PC-3 (cell line): Measurements from ENCODE around the gene TMIE. TPM values are rescaled to one million over a fixed set of nuclear protein-coding genes. Genes with fewer than 3 reads are reported as not detected.

Experiments used
- ATAC-seq: fragments of 200-7000 bp; cut with Tn5 transposase; 2 replicates; pipeline ENCODE4 v1.9.1; 2020; ENCODE audit warnings: mild to moderate bottlenecking, moderate library complexity
- BruUV-seq: library from RNA; stranded (reverse); fragments of 400-500 nt; replicated peaks from 2 replicates; lab custom pipeline; 2021; lab: Mats Ljungman, UMichigan
- CTCF ChIA-PET: fragments of 300-600 bp; sonication (Branson Sonifier 250); formaldehyde crosslinking; loops from one replicate; lab custom pipeline; 2022; ENCODE audit warnings: antibody characterized with exemption; lab: Charles Lee
- POLR2A ChIA-PET: fragments of 300-600 bp; sonication (Branson Sonifier 250); formaldehyde crosslinking; loops from one replicate; lab custom pipeline; 2022; ENCODE audit warnings: antibody characterized with exemption; ENCODE audit not compliant: unreplicated experiment; lab: Charles Lee
- DNase-seq: peaks from one replicate; pipeline ENCODE4 v3.0.0-alpha.2; 2015
- H2AFZ ChIP-seq: fragments of 300-600 bp; sonication (generic); 2 replicates; pipeline ENCODE4 v1.6.0; 2016; ENCODE audit warnings: antibody characterized with exemption, low read length
- H3F3A ChIP-seq: fragments of 300-600 bp; sonication (generic); one replicate; pipeline ENCODE4 v1.6.0; 2017; ENCODE audit warnings: antibody characterized with exemption, low read length, control low read depth, mild to moderate bottlenecking; ENCODE audit not compliant: unreplicated experiment
- H3K27ac ChIP-seq: fragments of 300-600 bp; sonication (generic); 2 replicates; pipeline ENCODE4 v1.5.1; 2016; ENCODE audit warnings: mild to moderate bottlenecking, low read length
- H3K27me3 ChIP-seq: fragments of 300-600 bp; sonication (generic); 2 replicates; pipeline ENCODE4 v1.6.1; 2016; ENCODE audit warnings: low read length, mixed read lengths
- H3K36me3 ChIP-seq: fragments of 300-600 bp; sonication (generic); 2 replicates; pipeline ENCODE4 v1.6.1; 2016; ENCODE audit warnings: low read depth, mixed run types, low read length, mixed read lengths
- H3K4me1 ChIP-seq: fragments of 300-600 bp; sonication (generic); 2 replicates; pipeline ENCODE4 v1.5.1; 2016; ENCODE audit warnings: low read length; ENCODE audit not compliant: insufficient read depth
- H3K4me2 ChIP-seq: fragments of 300-600 bp; sonication (generic); 2 replicates; pipeline ENCODE4 v1.6.0; 2016; ENCODE audit warnings: low read length
- H3K4me3 ChIP-seq: fragments of 300-600 bp; sonication (generic); 2 replicates; pipeline ENCODE4 v1.5.1; 2016; ENCODE audit warnings: mild to moderate bottlenecking, low read length, mixed read lengths
- H3K79me2 ChIP-seq: fragments of 300-600 bp; sonication (generic); 2 replicates; pipeline ENCODE4 v1.6.1; 2017; ENCODE audit warnings: low read length, mixed read lengths
- H3K9ac ChIP-seq: fragments of 300-600 bp; sonication (generic); 2 replicates; pipeline ENCODE4 v1.6.0; 2016; ENCODE audit warnings: mild to moderate bottlenecking, low read length
- H3K9me2 ChIP-seq: fragments of 300-600 bp; sonication (generic); replicated peaks from 2 replicates; pipeline ENCODE4 v1.6.1; 2016; ENCODE audit warnings: mixed run types, low read length, mixed read lengths
- H3K9me3 ChIP-seq: fragments of 300-600 bp; sonication (generic); 2 replicates; pipeline ENCODE4 v1.6.1; 2016; ENCODE audit warnings: low read length, mixed read lengths
- H4K20me1 ChIP-seq: fragments of 300-600 bp; sonication (generic); 2 replicates; pipeline ENCODE4 v1.6.1; 2016; ENCODE audit warnings: low read length, mixed read lengths
- EZH2 ChIP-seq: fragments of 300-600 bp; sonication (generic); IDR thresholded peaks from one replicate; pipeline ENCODE4 v1.6.1; 2017; ENCODE audit warnings: antibody characterized with exemption, mild to moderate bottlenecking, low read length; ENCODE audit not compliant: unreplicated experiment
- EZH2phosphoT487 ChIP-seq: fragments of 300-600 bp; sonication (generic); IDR thresholded peaks from 2 replicates; pipeline ENCODE4 v1.6.1; 2018; ENCODE audit warnings: mild to moderate bottlenecking, antibody characterized with exemption, low read length, borderline replicate concordance
- intact Hi-C: fragments of 100-400 bp; cut with micrococcal nuclease; formaldehyde crosslinking; loops from 2 replicates; pipeline ENCODE4 v1.9.0; 2023
- total RNA-seq: library from RNA; depleted of rRNA; stranded (reverse); fragments of >200 nt; gene quantifications from 2 replicates; pipeline ENCODE4 v1.2.3, GENCODE V29; 2014
- TF ChIP-seq, protein P1 (sequence below): fragments of 300-600 bp; sonication (generic); conservative IDR thresholded peaks from 2 replicates; pipeline ENCODE4 v1.5.1; 2017; ENCODE audit warnings: antibody characterized with exemption, low read depth, mild to moderate bottlenecking, low read length

TMIE gene
- total RNA-seq, 1 experiment from 2014 or later = 0.66 TPM

DNA sequence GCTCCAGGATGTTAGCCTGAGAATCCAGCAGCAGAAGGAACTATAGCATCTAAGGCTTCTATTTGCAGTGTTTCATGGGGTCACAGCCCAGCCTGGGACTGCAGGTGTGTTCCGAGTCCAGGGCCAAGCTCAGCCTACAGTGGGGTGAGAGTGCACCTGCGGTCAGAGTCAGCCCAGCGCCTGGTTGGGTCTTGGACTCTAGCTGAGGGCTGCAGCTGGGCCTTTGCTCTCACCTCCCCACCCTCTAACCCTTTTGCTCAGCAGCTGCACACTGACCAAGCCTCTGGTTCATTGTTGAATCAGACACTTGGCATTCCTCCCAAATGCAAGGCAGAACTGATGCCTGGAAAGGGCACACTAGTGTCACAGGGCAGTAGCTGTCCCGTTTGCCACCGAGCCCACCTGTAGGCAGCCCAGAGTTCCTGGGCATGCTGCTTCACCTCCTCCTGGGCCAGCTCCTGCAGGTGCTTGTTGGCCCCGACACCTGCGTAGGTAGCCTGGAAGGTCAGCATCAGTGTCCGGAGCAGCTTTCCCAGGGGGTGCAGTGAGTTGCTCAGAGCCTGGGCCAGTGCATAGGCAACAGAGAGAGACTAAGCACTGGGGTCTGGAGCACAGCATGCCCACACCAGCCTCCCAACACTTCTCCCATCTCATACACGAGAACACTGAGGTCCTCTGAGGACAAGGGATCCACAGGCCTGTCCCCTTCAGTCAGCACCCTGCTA is 25.2 kb upstream of the TMIE start:
- Histone ChIP-seq H3K4me1 (no peaks in the 10 kb centered on the region), H3K36me3 (peaks cover 6% of the 10 kb centered on the region; the same call in 1 of the 2 replicates), H3F3A (no peaks in the 10 kb centered on the region), H2AFZ (no peak overlapping the region), H4K20me1 (no peaks in the 10 kb centered on the region), H3K4me3 (no peak overlapping the region), H3K79me2 (no peaks in the 10 kb centered on the region), H3K9me3 (no peaks in the 10 kb centered on the region), H3K27ac (no peak overlapping the region), H3K4me2 (no peak overlapping the region), H3K9ac (no peak overlapping the region), H3K27me3 (no peaks in the 10 kb centered on the region), H3K9me2 (no peaks in the 10 kb centered on the region)
- POLR2A ChIA-PET = no interaction called here
- CTCF ChIA-PET = no interaction called here
- ATAC-seq (peak; percentile 45), DNase-seq (no peak)
- no TSS peak for BruUV-seq
- TF ChIP-seq EZH2 = no peak
- TF ChIP-seq EZH2phosphoT487 = no peak
- TF ChIP-seq, protein P1, sequence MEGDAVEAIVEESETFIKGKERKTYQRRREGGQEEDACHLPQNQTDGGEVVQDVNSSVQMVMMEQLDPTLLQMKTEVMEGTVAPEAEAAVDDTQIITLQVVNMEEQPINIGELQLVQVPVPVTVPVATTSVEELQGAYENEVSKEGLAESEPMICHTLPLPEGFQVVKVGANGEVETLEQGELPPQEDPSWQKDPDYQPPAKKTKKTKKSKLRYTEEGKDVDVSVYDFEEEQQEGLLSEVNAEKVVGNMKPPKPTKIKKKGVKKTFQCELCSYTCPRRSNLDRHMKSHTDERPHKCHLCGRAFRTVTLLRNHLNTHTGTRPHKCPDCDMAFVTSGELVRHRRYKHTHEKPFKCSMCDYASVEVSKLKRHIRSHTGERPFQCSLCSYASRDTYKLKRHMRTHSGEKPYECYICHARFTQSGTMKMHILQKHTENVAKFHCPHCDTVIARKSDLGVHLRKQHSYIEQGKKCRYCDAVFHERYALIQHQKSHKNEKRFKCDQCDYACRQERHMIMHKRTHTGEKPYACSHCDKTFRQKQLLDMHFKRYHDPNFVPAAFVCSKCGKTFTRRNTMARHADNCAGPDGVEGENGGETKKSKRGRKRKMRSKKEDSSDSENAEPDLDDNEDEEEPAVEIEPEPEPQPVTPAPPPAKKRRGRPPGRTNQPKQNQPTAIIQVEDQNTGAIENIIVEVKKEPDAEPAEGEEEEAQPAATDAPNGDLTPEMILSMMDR = no peak
- intact Hi-C loops = no loop called here

DNA sequence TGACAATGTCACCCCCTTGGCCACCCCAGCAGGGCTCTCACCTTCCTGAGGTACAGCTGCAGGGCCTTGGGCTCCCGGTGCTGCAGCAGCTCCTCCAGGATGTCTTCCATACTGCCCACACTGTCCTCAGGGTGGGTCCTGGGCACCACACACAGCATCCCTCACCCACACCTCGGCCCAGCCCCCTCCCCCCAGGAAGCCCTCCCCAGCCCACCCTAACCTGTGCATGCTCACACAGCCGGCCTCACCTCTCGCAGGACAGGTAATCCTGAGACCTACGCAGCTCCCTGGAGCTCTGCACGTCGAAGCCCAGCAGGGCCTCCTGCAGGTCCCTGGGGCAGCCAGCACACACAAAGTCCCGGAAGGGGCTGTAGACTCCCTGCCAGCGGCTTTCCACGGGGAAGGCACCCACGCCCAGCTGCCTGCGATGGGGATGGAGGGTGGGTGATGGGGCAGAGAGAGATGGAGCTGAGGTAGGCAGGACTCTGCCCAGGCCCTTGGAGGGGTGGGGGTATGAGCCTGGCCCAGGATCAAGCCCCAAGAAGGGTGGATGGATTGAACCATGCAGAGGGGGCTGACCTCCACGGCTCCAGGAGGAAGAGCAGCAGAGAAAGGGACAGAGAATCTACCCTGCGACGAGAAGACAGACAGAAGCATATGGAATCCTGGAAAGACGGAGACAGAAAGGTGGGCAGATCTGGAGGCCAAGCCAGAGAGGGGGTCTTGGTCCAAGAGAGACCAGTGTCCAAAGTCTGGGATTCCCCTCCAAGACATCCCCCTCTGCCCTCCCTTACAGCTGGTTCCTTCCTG is 24.4 kb upstream of the TMIE start:
- Histone ChIP-seq H3K27ac (no peak overlapping the region), H3K79me2 (no peaks in the 10 kb centered on the region), H3K27me3 (no peaks in the 10 kb centered on the region), H3K4me3 (no peak overlapping the region), H3F3A (no peaks in the 10 kb centered on the region), H3K4me1 (no peaks in the 10 kb centered on the region), H4K20me1 (no peaks in the 10 kb centered on the region), H3K9ac (no peak overlapping the region), H2AFZ (no peak overlapping the region), H3K9me2 (no peaks in the 10 kb centered on the region), H3K4me2 (no peak overlapping the region), H3K36me3 (peaks cover 6% of the 10 kb centered on the region; the same call in 1 of the 2 replicates), H3K9me3 (no peaks in the 10 kb centered on the region)
- BruUV-seq = no TSS peak
- no peak for ATAC-seq
- TF ChIP-seq, protein P1 = no peak
- TF ChIP-seq EZH2phosphoT487 (no peak), EZH2 (no peak)
- intact Hi-C loops = no loop called here
- ChIA-PET CTCF (interaction anchor here (0.6 kb wide), 1 partner anchor 182 kb away, joined by 3 read pairs; no protein-coding TSS in a partner anchor), POLR2A (no interaction called here)
- no peak for DNase-seq

DNA sequence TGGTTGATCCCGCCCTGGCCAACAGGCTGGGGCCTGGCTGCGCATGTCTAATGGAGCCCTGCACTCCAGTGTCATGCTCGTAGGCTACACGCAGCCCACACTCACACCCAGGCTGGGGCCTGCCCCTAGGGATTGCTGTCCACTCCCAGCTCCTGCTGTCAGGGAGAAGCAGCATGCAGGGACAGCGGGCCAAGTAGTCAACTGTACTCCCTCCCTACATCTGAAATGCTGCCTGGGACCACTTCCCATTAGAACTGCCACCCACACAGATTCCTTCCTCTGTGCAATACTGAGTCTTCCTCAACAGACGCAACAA is 23.8 kb upstream of the TMIE start:
- Histone ChIP-seq H3K9ac (no peak overlapping the region), H3K4me3 (no peak overlapping the region), H4K20me1 (no peaks in the 10 kb centered on the region), H3K9me3 (no peaks in the 10 kb centered on the region), H3K79me2 (no peaks in the 10 kb centered on the region), H2AFZ (no peak overlapping the region), H3K27me3 (no peaks in the 10 kb centered on the region), H3K4me2 (no peak overlapping the region), H3F3A (no peaks in the 10 kb centered on the region), H3K27ac (no peak overlapping the region), H3K4me1 (no peaks in the 10 kb centered on the region), H3K9me2 (no peaks in the 10 kb centered on the region), H3K36me3 (peaks cover 6% of the 10 kb centered on the region; the same call in 1 of the 2 replicates)
- POLR2A ChIA-PET = no interaction called here
- ATAC-seq (no peak), DNase-seq (no peak)
- intact Hi-C loops = no loop called here
- CTCF ChIA-PET = no interaction called here
- BruUV-seq = no TSS peak
- TF ChIP-seq EZH2phosphoT487 = no peak
- TF ChIP-seq EZH2 = no peak
- TF ChIP-seq, protein P1 = no peak
